GM18526 (cell line): ENCODE results near the gene ASIC4.

ENCODE experiments used
- POLR2A ChIP-seq: IDR thresholded peaks from 3 replicates; pipeline ENCODE4 v1.6.1; 2011; ENCODE audit not compliant: insufficient read length; ENCODE audit errors: extremely low read depth

ASIC4 gene

GRCh38 chr2:219557791-219558785 lies 43.8 kb downstream of the ASIC4 start:
- no peak for TF ChIP-seq POLR2A

DNA sequence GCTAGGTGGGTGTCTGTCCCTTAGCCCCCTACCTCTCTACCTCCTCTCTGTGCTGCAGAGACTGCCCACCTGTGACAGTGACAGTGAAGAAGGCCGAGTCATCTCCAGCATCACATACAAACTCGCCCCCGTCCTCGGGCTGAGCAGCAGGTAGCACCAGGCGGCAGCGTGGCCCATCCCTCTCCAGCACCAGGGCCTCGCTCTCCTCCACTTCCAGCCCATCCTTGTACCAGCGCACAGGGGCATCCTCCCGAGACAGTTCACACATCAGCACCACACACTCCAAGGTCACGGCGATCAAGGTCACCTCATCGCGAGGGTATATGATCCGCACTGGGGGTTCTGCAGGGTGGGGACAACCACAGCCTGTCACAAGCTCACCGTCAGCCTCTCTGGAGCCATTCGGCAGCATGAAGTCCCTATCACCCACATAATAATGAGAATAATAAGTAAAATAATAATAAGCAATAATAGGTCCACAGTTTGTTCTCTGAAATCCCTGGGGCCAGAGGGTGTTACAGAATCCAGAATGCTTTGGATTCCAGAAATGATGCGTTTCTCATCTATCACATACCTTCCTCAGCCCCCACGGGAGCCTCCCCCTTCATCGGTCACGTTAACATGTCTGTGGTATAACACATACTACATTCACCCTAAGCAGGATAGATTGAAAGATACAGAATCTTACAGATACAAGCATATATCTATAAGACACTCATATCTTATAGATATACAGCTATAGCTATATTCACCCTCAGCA lies 45.1 kb downstream of the ASIC4 start:
- TF ChIP-seq POLR2A = no peak

- no peak for TF ChIP-seq POLR2A
Observed at GRCh38 chr2:219560037-219560892, 46.0 kb downstream of the ASIC4 start.

DNA sequence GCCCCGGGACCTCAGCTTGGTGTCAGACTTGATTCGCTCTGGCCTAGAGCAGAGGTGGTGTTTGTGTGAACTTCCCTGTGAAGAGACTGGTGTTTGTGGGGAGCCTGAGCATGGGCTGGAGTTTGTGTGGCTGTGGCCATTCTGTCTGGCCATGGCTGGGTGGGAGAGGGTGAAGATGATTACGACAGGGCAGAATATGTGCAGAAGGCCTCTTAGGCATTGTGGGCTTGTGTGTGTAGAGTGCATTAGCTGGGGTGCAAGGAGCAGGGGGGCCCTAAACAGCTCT lies 46.6 kb downstream of the ASIC4 start:
- no peak for TF ChIP-seq POLR2A

- TF ChIP-seq POLR2A = no peak
Observed at GRCh38 chr2:219561179-219562048, 47.1 kb downstream of the ASIC4 start.

GRCh38 chr2:219562049-219563020 lies 48.1 kb downstream of the ASIC4 start:
- no peak for TF ChIP-seq POLR2A

DNA sequence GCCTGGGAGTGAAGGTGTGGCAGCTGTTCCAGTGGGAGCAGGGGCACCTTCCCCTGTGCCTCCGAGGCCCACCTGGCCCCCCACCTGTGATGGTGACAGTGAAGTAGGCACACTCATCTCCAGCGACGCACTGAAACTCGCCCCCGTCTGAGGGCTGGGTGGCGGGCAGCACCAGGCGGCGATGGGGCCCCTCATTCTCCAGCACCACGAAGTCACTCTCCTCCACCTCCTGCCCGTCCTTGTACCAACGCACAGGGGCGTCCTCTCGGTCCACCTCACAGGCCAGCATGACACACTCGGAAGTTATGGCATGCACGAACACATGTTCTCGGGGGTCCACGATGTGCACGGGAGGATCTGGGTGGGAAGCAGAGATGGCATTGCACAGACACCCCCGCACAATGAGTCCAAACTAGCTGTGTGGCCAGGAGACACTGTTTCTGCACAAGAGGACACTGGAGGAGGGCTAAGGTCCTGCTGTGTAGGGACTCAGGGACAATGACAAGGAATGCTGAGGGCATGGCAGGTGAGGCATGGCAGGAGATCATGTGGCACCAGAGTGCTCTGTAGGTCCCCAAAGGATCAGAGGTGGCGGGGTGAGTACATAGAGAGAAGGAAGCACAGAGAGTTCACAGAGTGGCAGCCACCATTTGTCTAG lies 49.1 kb downstream of the ASIC4 start:
- no peak for TF ChIP-seq POLR2A

DNA sequence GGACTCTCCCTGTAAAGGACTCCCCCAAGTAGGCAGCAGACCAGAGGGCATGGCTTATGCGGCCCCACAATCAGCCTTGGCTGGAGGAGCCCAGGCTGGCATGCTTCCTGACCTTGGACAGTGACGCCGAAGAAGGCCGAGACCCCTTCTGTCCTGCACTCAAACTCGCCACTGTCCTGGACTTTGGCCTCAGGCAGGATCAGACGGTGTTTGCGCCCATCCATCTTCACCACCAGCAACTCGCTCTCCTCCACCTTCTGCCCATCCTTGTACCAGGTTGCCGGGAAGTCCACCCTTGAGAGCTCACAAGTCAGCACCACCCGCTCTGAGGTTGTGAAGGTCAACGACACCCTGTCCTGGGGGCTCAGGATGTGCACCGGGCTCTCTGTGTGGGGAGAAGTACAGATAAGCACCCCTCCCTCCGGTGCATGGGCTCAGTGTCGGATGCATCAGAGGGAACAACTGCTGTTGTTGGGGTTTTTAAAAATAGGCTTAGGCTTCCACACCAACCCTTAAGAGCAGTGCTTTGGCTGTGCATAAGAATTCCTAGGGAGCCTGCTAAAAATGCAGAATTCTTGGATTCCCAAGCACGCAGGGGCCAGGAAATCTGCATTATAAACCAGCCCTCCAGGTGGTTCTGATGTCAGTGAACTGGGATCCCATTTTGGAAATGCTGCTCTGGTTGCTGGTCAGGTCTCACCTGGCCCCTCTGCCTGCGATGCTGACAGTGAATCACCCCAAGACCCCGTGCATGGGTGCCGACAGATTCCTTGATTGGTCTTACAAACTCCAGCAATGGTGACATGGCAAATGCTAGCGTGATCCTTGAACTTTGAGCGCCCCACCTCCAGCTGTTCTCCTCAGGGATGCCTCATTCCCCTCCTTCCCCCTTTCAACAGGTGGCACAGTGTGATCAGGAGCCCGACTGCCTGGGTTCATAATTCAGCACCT lies 51.1 kb downstream of the ASIC4 start:
- TF ChIP-seq POLR2A = no peak

DNA sequence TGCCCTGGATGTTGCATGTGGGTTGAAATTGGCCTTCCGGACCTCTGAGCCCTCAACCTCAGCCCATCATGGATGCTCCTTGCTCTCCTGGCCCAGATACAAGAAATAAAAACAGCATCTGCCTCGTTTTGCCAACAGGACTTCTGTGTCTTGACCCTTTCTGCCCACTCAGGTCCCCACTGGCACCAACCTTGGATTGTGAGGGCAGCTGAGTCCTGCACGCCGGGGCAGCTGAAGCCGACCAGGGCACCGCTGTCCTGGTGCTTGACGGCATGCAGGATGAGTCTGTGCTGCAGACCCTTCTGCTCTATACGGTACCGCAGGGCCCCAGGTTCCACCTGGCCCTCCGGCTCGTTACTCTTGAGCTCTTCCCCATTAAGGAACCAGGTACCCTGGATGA lies 52.4 kb downstream of the ASIC4 start:
- TF ChIP-seq POLR2A = no peak

- TF ChIP-seq POLR2A = no peak
Observed at GRCh38 chr2:219567131-219567530, 52.8 kb downstream of the ASIC4 start.

DNA sequence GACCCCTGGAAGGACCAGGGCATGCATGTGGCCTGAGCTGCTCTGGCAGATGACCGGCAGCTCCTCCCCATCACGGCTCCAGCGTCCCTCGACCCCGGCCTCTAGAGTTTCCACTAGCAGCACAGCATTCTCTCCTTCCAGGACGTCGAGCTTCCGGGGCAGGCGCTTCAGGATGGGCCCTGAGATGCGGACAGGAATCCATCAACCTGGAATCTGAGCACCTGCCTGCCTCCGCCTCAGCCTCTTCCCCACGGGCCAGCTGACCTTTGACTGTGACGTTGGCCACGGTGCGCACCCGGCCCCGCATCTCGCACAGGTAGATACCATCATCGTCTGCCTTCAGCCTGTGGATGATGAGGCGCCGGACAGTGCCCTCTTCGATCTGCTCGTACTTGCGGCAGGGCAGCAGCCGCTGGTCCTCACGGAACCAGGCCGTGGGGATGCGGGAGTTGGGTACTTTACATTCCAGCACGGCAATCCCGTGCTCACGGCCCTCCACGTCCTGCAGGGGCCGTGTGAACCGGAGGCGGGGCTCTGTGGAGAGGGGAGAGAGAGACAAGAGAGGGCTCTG lies 53.6 kb downstream of the ASIC4 start:
- no peak for TF ChIP-seq POLR2A
